Endometrial microvascular endothelial cells (primary cell): ENCODE measurements around the gene RAE1. TPM values are rescaled to one million over a fixed set of nuclear protein-coding genes. Genes with fewer than 3 reads are reported as not detected.

Source experiments
- in situ Hi-C: cut with HindIII; loops from 2 replicates; pipeline ENCODE4 v1.10.0; 2017; ENCODE audit warnings: low sequenced_read_pairs, low pct_unique_long_range_greater_than_20kb; ENCODE audit errors: inconsistent ontology term
- total RNA-seq: library from RNA; depleted of rRNA; stranded (reverse); fragments of >200 nt; gene quantifications from one replicate; pipeline ENCODE4 v1.2.3, GENCODE V29; 2015; ENCODE audit errors: inconsistent ontology term

Gene RAE1
- 60.5 TPM for total RNA-seq

- in situ Hi-C loops: no loop called here
Measured at GRCh38 chr20:57351042-57351783, at the start of gene RAE1. Gene RAE1, plus strand, starts transcription at chr20:57351255. Its CDS starts 2,784 bp downstream, at chr20:57354039.

GRCh38 chr20:57306747-57307146, 44.3 kb upstream of the RAE1 start:
- in situ Hi-C loops: no loop called here

GRCh38 chr20:57308451-57309271, 42.4 kb upstream of the RAE1 start:
- in situ Hi-C loops: no loop called here

GRCh38 chr20:57309544-57310115, 41.4 kb upstream of the RAE1 start:
- in situ Hi-C loops: no loop called here

GRCh38 chr20:57310821-57311514, 40.1 kb upstream of the RAE1 start:
- in situ Hi-C loops: no loop called here

GRCh38 chr20:57312138-57312537, 38.9 kb upstream of the RAE1 start:
- in situ Hi-C loops: no loop called here

GRCh38 chr20:57313230-57313629, 37.8 kb upstream of the RAE1 start:
- in situ Hi-C loops: no loop called here

GRCh38 chr20:57313951-57314350, 37.1 kb upstream of the RAE1 start:
- in situ Hi-C loops: no loop called here

GRCh38 chr20:57315083-57315975, 35.7 kb upstream of the RAE1 start:
- in situ Hi-C loops: no loop called here

GRCh38 chr20:57315976-57316480, 35.0 kb upstream of the RAE1 start:
- in situ Hi-C loops: no loop called here

GRCh38 chr20:57316795-57317201, 34.3 kb upstream of the RAE1 start:
- in situ Hi-C loops: no loop called here

- in situ Hi-C loops: no loop called here
Measured at GRCh38 chr20:57317316-57317788, 33.7 kb upstream of the RAE1 start.

- in situ Hi-C loops: no loop called here
Measured at GRCh38 chr20:57317789-57318371, 33.2 kb upstream of the RAE1 start.

- in situ Hi-C loops: no loop called here
Measured at GRCh38 chr20:57319584-57319983, 31.5 kb upstream of the RAE1 start.

GRCh38 chr20:57320358-57320757, 30.7 kb upstream of the RAE1 start:
- in situ Hi-C loops: no loop called here

- in situ Hi-C loops: no loop called here
Measured at GRCh38 chr20:57321142-57321541, 29.9 kb upstream of the RAE1 start.

- in situ Hi-C loops: no loop called here
Measured at GRCh38 chr20:57322476-57322875, 28.6 kb upstream of the RAE1 start.

GRCh38 chr20:57323034-57323433, 28.0 kb upstream of the RAE1 start:
- in situ Hi-C loops: no loop called here
